ENCODE data around the gene GPR137. TPM values are rescaled to one million over a fixed set of nuclear protein-coding genes. Genes with fewer than 3 reads are reported as not detected.

Gene GPR137
- total and polyA plus RNA-seq, 9 of the 15 experiments (the other 6 are each of a cell fraction or from before 2014, with no cell fraction given) = 0.32 to 26.7 (median 10.7) TPM

DNA sequence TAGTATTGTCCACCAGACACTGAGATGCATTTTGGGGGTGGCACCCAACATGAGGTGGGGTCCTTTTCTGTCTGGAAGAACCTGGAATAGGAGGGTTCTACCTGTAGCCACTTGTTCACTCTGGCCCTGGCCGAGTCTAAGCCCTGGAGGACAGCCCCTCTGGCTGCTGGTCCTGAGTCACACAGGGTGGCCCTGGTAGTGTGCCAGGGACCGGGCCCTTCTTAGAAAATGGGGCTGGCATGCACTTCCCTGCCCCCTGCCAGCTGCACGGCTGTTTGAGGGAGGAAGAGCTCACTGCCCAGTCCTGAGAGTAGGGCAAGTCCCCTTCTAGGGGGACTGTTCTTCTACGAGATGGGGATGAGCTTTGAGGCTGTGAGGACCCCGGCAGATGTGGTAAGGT lies 32.2 kb upstream of the GPR137 start:
- ChIA-PET CTCF (ENCODE audit: low intra/inter-chr PET ratio) (no interaction called here), POLR2A (interaction anchor here (0.5 to 0.7 kb wide), 3 partner anchors 8 to 294 kb away, joined by 3 to 5 read pairs (median 4); no protein-coding TSS in a partner anchor)
- TF ChIP-seq THRAP3 (IDR thresholded peaks at IDR 0.05; ENCODE audit: borderline replicate concordance) (no peak), PHF21A (IDR thresholded peaks at IDR 0.05; ENCODE audit: borderline replicate concordance, low read depth) (no peak), ESRRB (CRISPR knock-in tag; IDR thresholded peaks at IDR 0.05; ENCODE audit: borderline replicate concordance) (no peak), ZNF695 (CRISPR knock-in tag; IDR thresholded peaks at IDR 0.05) (no peak), SAP30 (IDR thresholded peaks at IDR 0.05; ENCODE audit: borderline replicate concordance, insufficient read depth, low read depth, low read length, poor library complexity, severe bottlenecking) (no peak), MEIS2 (IDR thresholded peaks at IDR 0.05; ENCODE audit: partially characterized antibody) (no peak), CREB1 (IDR thresholded peaks at IDR 0.05) (no peak), CREB1 (CRISPR knock-in tag; IDR thresholded peaks at IDR 0.05) (no peak), HOXB6 (CRISPR knock-in tag; IDR thresholded peaks at IDR 0.05; ENCODE audit: borderline replicate concordance) (no peak), FOXA3 (CRISPR knock-in tag; conservative IDR thresholded peaks at IDR 0.05 in 1 of 2, IDR thresholded peaks at IDR 0.05 in 1 of 2) (no peak), NUFIP1 (IDR thresholded peaks at IDR 0.05; ENCODE audit: partially characterized antibody) (no peak)
- TF ChIP-seq, protein P1, sequence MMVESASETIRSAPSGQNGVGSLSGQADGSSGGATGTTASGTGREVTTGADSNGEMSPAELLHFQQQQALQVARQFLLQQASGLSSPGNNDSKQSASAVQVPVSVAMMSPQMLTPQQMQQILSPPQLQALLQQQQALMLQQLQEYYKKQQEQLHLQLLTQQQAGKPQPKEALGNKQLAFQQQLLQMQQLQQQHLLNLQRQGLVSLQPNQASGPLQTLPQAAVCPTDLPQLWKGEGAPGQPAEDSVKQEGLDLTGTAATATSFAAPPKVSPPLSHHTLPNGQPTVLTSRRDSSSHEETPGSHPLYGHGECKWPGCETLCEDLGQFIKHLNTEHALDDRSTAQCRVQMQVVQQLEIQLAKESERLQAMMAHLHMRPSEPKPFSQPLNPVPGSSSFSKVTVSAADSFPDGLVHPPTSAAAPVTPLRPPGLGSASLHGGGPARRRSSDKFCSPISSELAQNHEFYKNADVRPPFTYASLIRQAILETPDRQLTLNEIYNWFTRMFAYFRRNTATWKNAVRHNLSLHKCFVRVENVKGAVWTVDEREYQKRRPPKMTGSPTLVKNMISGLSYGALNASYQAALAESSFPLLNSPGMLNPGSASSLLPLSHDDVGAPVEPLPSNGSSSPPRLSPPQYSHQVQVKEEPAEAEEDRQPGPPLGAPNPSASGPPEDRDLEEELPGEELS (CRISPR knock-in tag; IDR thresholded peaks at IDR 0.05; ENCODE audit: borderline replicate concordance) = no peak
- H3K4me3 ChIP-seq = no peak overlapping the region
- H3K27ac ChIP-seq (ENCODE audit: extremely low read depth, low read depth, low read length) = no peak overlapping the region
- no peaks in the 10 kb centered on the region for H3K9me3 ChIP-seq (replicated peaks; ENCODE audit: control insufficient read depth, insufficient read depth, low read depth, low read length)
- no peaks in the 10 kb centered on the region for H3K27me3 ChIP-seq (ENCODE audit: control insufficient read depth in 2 of 2, insufficient read depth in 2 of 2, low read length in 2 of 2)
- ATAC-seq (no peak), DNase-seq (ENCODE audit: extremely low read depth in 1 of 4, low spot score in 3 of 4) (no peak), FAIRE-seq (no peak)
- H3K36me3 ChIP-seq (ENCODE audit: control insufficient read depth, insufficient read depth, low read length) = peaks cover 47% of the 10 kb centered on the region; the same call in 2 of the 3 replicates
- H3K9ac ChIP-seq (ENCODE audit: insufficient read depth in 1 of 2, low read depth in 2 of 2, low read length in 2 of 2) = 0 out of 4 replicates have a peak overlapping the region, but pooled peaks of 1 of the 2 experiments have one; percentile 53
- WGBS (ENCODE audit: insufficient coverage, low coverage, missing lambda C conversion rate) = 88% methylated on average over 5 of the region's 5 CpGs
- in situ Hi-C loops (cut with MboI) (no loop called here), intact Hi-C loops (cut with micrococcal nuclease) (no loop called here)
- H3K4me2 ChIP-seq (ENCODE audit: insufficient read depth, low read length) = no peak overlapping the region
- no peaks in the 10 kb centered on the region for H3K9me1 ChIP-seq (ENCODE audit: control insufficient read depth, insufficient read depth, low read length)
- no peak overlapping the region for H2AFZ ChIP-seq (ENCODE audit: low read depth, low read length)
- peaks cover 21 to 78% of the 10 kb centered on the region in 2 experiments for H3K4me1 ChIP-seq (replicated peaks in 1 of 2; ENCODE audit: control insufficient read depth in 2 of 2, insufficient read depth in 2 of 2, low read length in 2 of 2)
- BruUV-seq (replicated peaks) = no TSS peak
- peaks cover 27% of the 10 kb centered on the region for H3K79me2 ChIP-seq (ENCODE audit: control insufficient read depth, insufficient read depth, low read length)
- peaks cover 7% of the 10 kb centered on the region for H4K20me1 ChIP-seq (replicated peaks; ENCODE audit: control insufficient read depth, insufficient read depth, low read length)
